ENCODE data around the gene ADGRV1. TPM values are rescaled to one million over a fixed set of nuclear protein-coding genes. Genes with fewer than 3 reads are reported as not detected.

The ADGRV1 gene
- polyA plus RNA-seq, 2 of the 4 experiments (the other 2 are of a cell fraction): 0.70 to 3.7 TPM

- TF ChIP-seq ELK1 (IDR thresholded peaks at IDR 0.05; ENCODE audit: low read depth, low read length): no peak
- no peak for TF ChIP-seq NFE2L2 (conservative IDR thresholded peaks at IDR 0.05; ENCODE audit: low read length)
- no peak for TF ChIP-seq RCOR1 (IDR thresholded peaks at IDR 0.05; ENCODE audit: low read depth, low read length)
- TF ChIP-seq ZFP36 (IDR thresholded peaks at IDR 0.05; ENCODE audit: borderline replicate concordance, partially characterized antibody): no peak
- no peak for TF ChIP-seq SMC3 (IDR thresholded peaks at IDR 0.05)
- TF ChIP-seq RNF2 (IDR thresholded peaks at IDR 0.05; ENCODE audit: borderline replicate concordance, low read depth): no peak
- no peak for TF ChIP-seq HMGXB4 (CRISPR knock-in tag; IDR thresholded peaks at IDR 0.05; ENCODE audit: borderline replicate concordance)
- TF ChIP-seq ZC3H11A (IDR thresholded peaks at IDR 0.05): no peak
- TF ChIP-seq CTCF (IDR thresholded peaks at IDR 0.05): no peak
- no peak for TF ChIP-seq BHLHE40 (IDR thresholded peaks at IDR 0.05; ENCODE audit: low read depth, low read length)
- TF ChIP-seq CBX8 (IDR thresholded peaks at IDR 0.05): no peak
Measured at GRCh38 chr5:91058155-91058554, 499.6 kb downstream of the ADGRV1 start (continued).

- no peaks in the 10 kb centered on the region for H3K9me3 ChIP-seq
- peak; percentile 50; the same call in 1 of the 2 replicates for TF ChIP-seq JUNB (IDR thresholded peaks at IDR 0.05)
- TF ChIP-seq ESRRA (IDR thresholded peaks at IDR 0.05; ENCODE audit: borderline replicate concordance, low read length): no peak
- TF ChIP-seq FOXS1 (CRISPR knock-in tag; IDR thresholded peaks at IDR 0.05): no peak
- TF ChIP-seq CEBPB (IDR thresholded peaks at IDR 0.05): 0 out of 4 replicates have a peak, but pooled peaks of 1 of the 2 experiments have one; percentile 9
- TF ChIP-seq GATA3 (IDR thresholded peaks at IDR 0.05; ENCODE audit: borderline replicate concordance): peak; percentile 17; the same call in 1 of the 2 replicates
- no peak for TF ChIP-seq NFE2L2 (conservative IDR thresholded peaks at IDR 0.05; ENCODE audit: low read length)
- no peak for TF ChIP-seq TFCP2L1 (CRISPR knock-in tag; IDR thresholded peaks at IDR 0.05)
- no peak for TF ChIP-seq HEYL (CRISPR knock-in tag; IDR thresholded peaks at IDR 0.05)
- no peak for TF ChIP-seq HOXA7 (CRISPR knock-in tag; IDR thresholded peaks at IDR 0.05)
- no peak for TF ChIP-seq EHMT2 (IDR thresholded peaks at IDR 0.05; ENCODE audit: low read depth)
- TF ChIP-seq FOSL2 (IDR thresholded peaks at IDR 0.05): peak; percentile 39
- peak; percentile 65 for TF ChIP-seq FOSL2 (CRISPR knock-in tag; IDR thresholded peaks at IDR 0.05)
- no peak for TF ChIP-seq EP300 (IDR thresholded peaks at IDR 0.05)
- no peak for TF ChIP-seq RCOR1 (IDR thresholded peaks at IDR 0.05; ENCODE audit: low read depth, low read length)
- no peak for TF ChIP-seq ZFP36 (IDR thresholded peaks at IDR 0.05; ENCODE audit: borderline replicate concordance, partially characterized antibody)
- TF ChIP-seq JUN (IDR thresholded peaks at IDR 0.05): no peak
- FAIRE-seq (no peak), ATAC-seq (peak; percentile 45 to 47; a peak in 4 of 6 replicates), DNase-seq (ENCODE audit: low read depth in 1 of 2, low spot score in 1 of 2) (peak in 1 of 2 experiments; percentile 37)
- peak overlapping the region; percentile 35 for H3K4me2 ChIP-seq
- peaks cover 25% of the 10 kb centered on the region for H3K4me1 ChIP-seq
- peak overlapping the region; percentile 40 to 56; a peak in 5 of 6 replicates for H3K27ac ChIP-seq
- WGBS (ENCODE audit: missing lambda C conversion rate): 15% methylated on average over 4 of the region's 4 CpGs
- no peak overlapping the region for H3K4me3 ChIP-seq
- ChIA-PET CTCF (interaction anchor here (0.7 to 1.6 kb wide), 4 partner anchors 13 to 250 kb away, joined by 3 to 4 read pairs (median 3); no protein-coding TSS in a partner anchor), POLR2A (no interaction called here)
Measured at GRCh38 chr5:91058575-91058974, 500.0 kb downstream of the ADGRV1 start.
